GM19240 (cell line): ENCODE results near the gene LRBA.
"Not testable (repeated sequence)": the region's sequence is repeated elsewhere in the genome, so short reads cannot be mapped to it uniquely, and the experiment has no call there.

ENCODE experiments used
- DNase-seq: peaks from one replicate; pipeline ENCODE4 v3.0.0; 2011; ENCODE audit warnings: low spot score; ENCODE audit not compliant: insufficient read length

LRBA gene

GRCh38 chr4:150974252-150974640 lies 40.8 kb downstream of the LRBA start:
- no peak for DNase-seq

- DNase-seq, result no peak
Measured at GRCh38 chr4:150973626-150974251, 41.3 kb downstream of the LRBA start.

- no peak for DNase-seq
Measured at GRCh38 chr4:150972592-150972991, 42.5 kb downstream of the LRBA start.

GRCh38 chr4:150971901-150972300 lies 43.2 kb downstream of the LRBA start:
- DNase-seq, result no peak

- no peak for DNase-seq
Measured at GRCh38 chr4:150970685-150971151, 44.4 kb downstream of the LRBA start.

GRCh38 chr4:150964754-150965153 lies 50.3 kb downstream of the LRBA start:
- no peak for DNase-seq

GRCh38 chr4:150963602-150964345 lies 51.3 kb downstream of the LRBA start:
- not testable (repeated sequence) for DNase-seq

- no peak for DNase-seq
Measured at GRCh38 chr4:150962245-150962644, 52.8 kb downstream of the LRBA start.

- no peak for DNase-seq
Measured at GRCh38 chr4:150961566-150961965, 53.5 kb downstream of the LRBA start.

GRCh38 chr4:150960818-150961217 lies 54.3 kb downstream of the LRBA start:
- no peak for DNase-seq

- DNase-seq, result no peak
Measured at GRCh38 chr4:150960079-150960478, 55.0 kb downstream of the LRBA start.

GRCh38 chr4:150957981-150958380 lies 57.1 kb downstream of the LRBA start:
- DNase-seq, result not testable (repeated sequence)

GRCh38 chr4:150957095-150957494 lies 58.0 kb downstream of the LRBA start:
- DNase-seq, result not testable (repeated sequence)

GRCh38 chr4:150953916-150954315 lies 61.2 kb downstream of the LRBA start:
- not testable (repeated sequence) for DNase-seq

GRCh38 chr4:150952167-150952845 lies 62.8 kb downstream of the LRBA start:
- no peak for DNase-seq

- DNase-seq, result no peak
Measured at GRCh38 chr4:150950657-150951288, 64.3 kb downstream of the LRBA start.

GRCh38 chr4:150949943-150950342 lies 65.1 kb downstream of the LRBA start:
- DNase-seq, result no peak

- DNase-seq, result no peak
Measured at GRCh38 chr4:150949342-150949741, 65.7 kb downstream of the LRBA start.

GRCh38 chr4:150948710-150949109 lies 66.4 kb downstream of the LRBA start:
- no peak for DNase-seq

- no peak for DNase-seq
Measured at GRCh38 chr4:150948074-150948473, 67.0 kb downstream of the LRBA start.

GRCh38 chr4:150944660-150945059 lies 70.4 kb downstream of the LRBA start:
- DNase-seq, result no peak

- no peak for DNase-seq
Measured at GRCh38 chr4:150943818-150944217, 71.3 kb downstream of the LRBA start.
